H9 (cell line): ENCODE data around the gene RGS8. TPM values are rescaled to one million over a fixed set of nuclear protein-coding genes. Genes with fewer than 3 reads are reported as not detected.

ENCODE experiments used
- DNase-seq: peaks from one replicate; pipeline ENCODE4 v3.0.0-alpha.2; 2017
- H2AFZ ChIP-seq: one replicate; pipeline ENCODE4 v1.6.1; 2013; ENCODE audit warnings: mild to moderate bottlenecking, low read length, control low read depth, moderate library complexity
- H2AK5ac ChIP-seq: 2 replicates; pipeline ENCODE4 v1.6.1; 2013; ENCODE audit warnings: low read length, control low read depth, mixed read lengths; ENCODE audit not compliant: insufficient read length
- H2BK120ac ChIP-seq: one replicate; pipeline ENCODE4 v1.6.1; 2013; ENCODE audit warnings: low read depth, mild to moderate bottlenecking, low read length, control low read depth, inconsistent platforms; ENCODE audit not compliant: poor library complexity, severe bottlenecking
- H2BK12ac ChIP-seq: 2 replicates; pipeline ENCODE4 v1.6.1; 2013; ENCODE audit warnings: low read length, control low read depth, mixed read lengths, low read depth; ENCODE audit not compliant: insufficient read length
- H2BK15ac ChIP-seq: 2 replicates; pipeline ENCODE4 v1.6.1; 2013; ENCODE audit warnings: low read depth, low read length, control low read depth
- H2BK20ac ChIP-seq: one replicate; pipeline ENCODE4 v1.6.1; 2013; ENCODE audit warnings: low read depth, mild to moderate bottlenecking, low read length, control low read depth, inconsistent platforms; ENCODE audit not compliant: poor library complexity, severe bottlenecking
- H2BK5ac ChIP-seq: 2 replicates; pipeline ENCODE4 v1.6.1; 2013; ENCODE audit warnings: low read length, control low read depth, mixed read lengths; ENCODE audit not compliant: insufficient read length
- H3K14ac ChIP-seq: 2 replicates; pipeline ENCODE4 v1.6.1; 2013; ENCODE audit warnings: low read length, control low read depth; ENCODE audit not compliant: insufficient read depth
- H3K18ac ChIP-seq: 2 replicates; pipeline ENCODE4 v1.6.1; 2013; ENCODE audit warnings: low read depth, mild to moderate bottlenecking, mixed read lengths, low read length, control low read depth; ENCODE audit not compliant: insufficient read length
- H3K23ac ChIP-seq: 2 replicates; pipeline ENCODE4 v1.6.1; 2013; ENCODE audit warnings: low read length, control low read depth, mixed read lengths, low read depth; ENCODE audit not compliant: insufficient read length
- H3K23me2 ChIP-seq: 2 replicates; pipeline ENCODE4 v1.6.1; 2013; ENCODE audit warnings: low read depth, mild to moderate bottlenecking, mixed read lengths, low read length, control low read depth; ENCODE audit not compliant: insufficient read length, poor library complexity, severe bottlenecking
- H3K27ac ChIP-seq: 2 replicates; pipeline ENCODE4 v1.5.1; 2013; ENCODE audit warnings: low read length, control low read depth, mixed read lengths, low read depth; ENCODE audit not compliant: insufficient read length
- H3K27me3 ChIP-seq: 2 replicates; pipeline ENCODE4 v1.6.1; 2013; ENCODE audit warnings: low read length, control low read depth, inconsistent platforms; ENCODE audit not compliant: insufficient read depth
- H3K4ac ChIP-seq: 2 replicates; pipeline ENCODE4 v1.6.1; 2013; ENCODE audit warnings: low read depth, mild to moderate bottlenecking, control low read depth, inconsistent platforms, low read length, moderate library complexity
- H3K4me1 ChIP-seq: 2 replicates; pipeline ENCODE4 v1.6.1; 2013; ENCODE audit warnings: low read length, control low read depth, inconsistent platforms; ENCODE audit not compliant: insufficient read depth
- H3K4me2 ChIP-seq: 2 replicates; pipeline ENCODE4 v1.6.1; 2013; ENCODE audit warnings: low read length, control low read depth, mixed read lengths; ENCODE audit not compliant: insufficient read length, insufficient read depth
- H3K56ac ChIP-seq: 2 replicates; pipeline ENCODE4 v1.6.1; 2013; ENCODE audit warnings: low read depth, mild to moderate bottlenecking, mixed read lengths, low read length, control low read depth; ENCODE audit not compliant: insufficient read length
- H3K79me1 ChIP-seq: 2 replicates; pipeline ENCODE4 v1.6.1; 2013; ENCODE audit warnings: low read depth, mild to moderate bottlenecking, moderate library complexity, low read length, control low read depth, inconsistent platforms; ENCODE audit not compliant: insufficient read depth, poor library complexity, severe bottlenecking
- H3K79me2 ChIP-seq: 2 replicates; pipeline ENCODE4 v1.6.1; 2013; ENCODE audit warnings: low read length, control low read depth, inconsistent platforms; ENCODE audit not compliant: insufficient read depth
- H3K9ac ChIP-seq: 2 replicates; pipeline ENCODE4 v1.6.1; 2013; ENCODE audit warnings: low read length, control low read depth, mixed read lengths; ENCODE audit not compliant: insufficient read length; ENCODE audit errors: extremely low read depth
- H3K9me3 ChIP-seq: one replicate; pipeline ENCODE4 v1.6.1; 2013; ENCODE audit warnings: low read depth, low read length, inconsistent platforms; ENCODE audit not compliant: control insufficient read depth
- H3T11ph ChIP-seq: one replicate; pipeline ENCODE4 v1.6.1; 2013; ENCODE audit warnings: mild to moderate bottlenecking, low read length, control low read depth, inconsistent platforms
- H4K20me1 ChIP-seq: one replicate; pipeline ENCODE4 v1.6.1; 2013; ENCODE audit not compliant: control insufficient read depth, insufficient read length, insufficient read depth
- H4K5ac ChIP-seq: 2 replicates; pipeline ENCODE4 v1.6.1; 2013; ENCODE audit warnings: low read depth, mild to moderate bottlenecking, mixed read lengths, low read length, control low read depth; ENCODE audit not compliant: insufficient read length
- H4K8ac ChIP-seq: replicated peaks from 2 replicates; pipeline ENCODE4 v1.6.1; 2013; ENCODE audit warnings: low read length, control low read depth, mixed read lengths, low read depth; ENCODE audit not compliant: insufficient read length
- H4K91ac ChIP-seq: 2 replicates; pipeline ENCODE4 v1.6.1; 2013; ENCODE audit warnings: low read depth, mild to moderate bottlenecking, moderate library complexity, mixed read lengths, low read length, control low read depth; ENCODE audit not compliant: insufficient read length
- H3K27ac Mint-ChIP-seq, 3 experiments: 2 replicates in 2 of 3; 3 replicates in 1 of 3; pipeline ENCODE4 v1.8.0; 2020 to 2021; ENCODE audit warnings: mixed read lengths in 3 of 3, mild to moderate bottlenecking in 1 of 3, moderate library complexity in 1 of 3
- H3K27me3 Mint-ChIP-seq: 2 replicates; pipeline ENCODE4 v1.8.0; 2021; ENCODE audit warnings: low read depth, mild to moderate bottlenecking, moderate library complexity, mixed read lengths
- H3K36me3 Mint-ChIP-seq, 3 experiments: 2 replicates in 2 of 3; 3 replicates in 1 of 3; pipeline ENCODE4 v1.8.0; 2020 to 2021; ENCODE audit warnings: low read depth in 3 of 3, mixed read lengths in 3 of 3; ENCODE audit not compliant: insufficient read depth in 1 of 3
- H3K4me1 Mint-ChIP-seq, 2 experiments: 2 replicates each; pipeline ENCODE4 v1.8.0; 2020; ENCODE audit warnings: mixed read lengths in 2 of 2
- H3K4me3 Mint-ChIP-seq, 2 experiments: 2 replicates in 1 of 2; 3 replicates in 1 of 2; pipeline ENCODE4 v1.8.0; 2020 to 2021; ENCODE audit warnings: mild to moderate bottlenecking in 2 of 2, mixed read lengths in 2 of 2, moderate library complexity in 1 of 2
- H3K9me3 Mint-ChIP-seq, 2 experiments: 2 replicates in 1 of 2; 3 replicates in 1 of 2; pipeline ENCODE4 v1.8.0; 2020; ENCODE audit warnings: mild to moderate bottlenecking in 2 of 2, mixed read lengths in 2 of 2, moderate library complexity in 1 of 2
- CTCF ChIP-seq: fragments of 200-600 bp; sonication (generic); conservative IDR thresholded peaks from 3 replicates; pipeline ENCODE4 v1.8.0; 2021; ENCODE audit warnings: antibody characterized with exemption, mild to moderate bottlenecking
- WGBS: extraction: QIAGEN DNeasy Blood & Tissue Kit; methylation state at CpG from one replicate; pipeline ENCODE4 v1.1.7; 2013; ENCODE audit warnings: missing lambda C conversion rate, low lambda C conversion rate, mixed read lengths; ENCODE audit not compliant: insufficient read length; ENCODE audit errors: extremely low coverage; 5-methylcytosine and 5-hydroxymethylcytosine counted together
- total RNA-seq: library from RNA; stranded (reverse); gene quantifications from 2 replicates; pipeline ENCODE4 v1.2.1, GENCODE V29; 2021

The RGS8 gene
- total RNA-seq, 1 experiment from 2014 or later = not detected

GRCh38 chr1:182671750-182672486 is 12.5 kb downstream of the RGS8 start:
- no peaks in the 10 kb centered on the region for H4K20me1 ChIP-seq
- H2BK12ac ChIP-seq = no peak overlapping the region
- H3K79me2 ChIP-seq = no peaks in the 10 kb centered on the region
- no peak for DNase-seq
- no peak overlapping the region for H3K56ac ChIP-seq
- no peak overlapping the region for H3K9ac ChIP-seq
- no peak overlapping the region for H3K4ac ChIP-seq
- no peak overlapping the region for H4K5ac ChIP-seq
- no peaks in the 10 kb centered on the region for H3K27me3 ChIP-seq
- no peak for TF ChIP-seq CTCF
- H3K9me3 ChIP-seq = no peaks in the 10 kb centered on the region
- Mint-ChIP-seq H3K27me3 (peaks cover 12% of the 10 kb centered on the region), H3K27ac (no peak overlapping the region), H3K36me3 (no peaks in the 10 kb centered on the region), H3K9me3 (no peaks in the 10 kb centered on the region), H3K4me3 (no peak overlapping the region), H3K4me1 (peaks cover 44 to 57% of the 10 kb centered on the region in 2 experiments)
- H2AK5ac ChIP-seq = no peak overlapping the region
- H2BK5ac ChIP-seq = no peak overlapping the region
- H3T11ph ChIP-seq = no peak overlapping the region
- H3K18ac ChIP-seq = no peak overlapping the region
- H2AFZ ChIP-seq = no peak overlapping the region
- no peak overlapping the region for H3K23ac ChIP-seq
- no peak overlapping the region for H3K14ac ChIP-seq
- no peak overlapping the region for H3K27ac ChIP-seq
- H3K4me2 ChIP-seq = no peak overlapping the region
- no peak overlapping the region for H4K8ac ChIP-seq
- H2BK15ac ChIP-seq = no peak overlapping the region
- no CpG with 5 or more reads among the region's 12 CpGs for WGBS
- H4K91ac ChIP-seq = no peak overlapping the region
- no peaks in the 10 kb centered on the region for H3K23me2 ChIP-seq
- H3K79me1 ChIP-seq = no peaks in the 10 kb centered on the region
- no peak overlapping the region for H2BK20ac ChIP-seq
- no peak overlapping the region for H2BK120ac ChIP-seq
- peaks cover 12% of the 10 kb centered on the region; the same call in 1 of the 2 replicates for H3K4me1 ChIP-seq
